Loucy (cell line): ENCODE data around the gene ROBO1.

Experiments
- H2AFZ ChIP-seq: fragments of 200-600 bp; sonication (generic); 2 replicates; pipeline ENCODE4 v1.6.0; 2016; ENCODE audit warnings: antibody characterized with exemption, mild to moderate bottlenecking, low read length, moderate library complexity
- H3F3A ChIP-seq: fragments of 200-600 bp; 2 replicates; pipeline ENCODE4 v1.6.0; 2016; ENCODE audit warnings: antibody characterized with exemption, low read depth, mild to moderate bottlenecking
- H3K27me3 ChIP-seq: fragments of 200-600 bp; sonication (generic); 2 replicates; pipeline ENCODE4 v1.6.1; 2014; ENCODE audit warnings: low read length, mild to moderate bottlenecking; ENCODE audit not compliant: insufficient read depth, poor library complexity, severe bottlenecking
- H3K36me3 ChIP-seq: fragments of 200-600 bp; sonication (generic); 2 replicates; pipeline ENCODE4 v1.6.1; 2016; ENCODE audit warnings: low read length; ENCODE audit not compliant: insufficient read depth
- H3K4me1 ChIP-seq: fragments of 200-600 bp; sonication (generic); 2 replicates; pipeline ENCODE4 v1.5.1; 2014; ENCODE audit warnings: low read length, mild to moderate bottlenecking; ENCODE audit not compliant: insufficient read depth, poor library complexity, severe bottlenecking
- H3K4me2 ChIP-seq: fragments of 200-600 bp; sonication (generic); 2 replicates; pipeline ENCODE4 v1.6.0; 2014; ENCODE audit warnings: antibody characterized with exemption, low read length, low read depth, mild to moderate bottlenecking; ENCODE audit not compliant: poor library complexity, severe bottlenecking
- H3K4me3 ChIP-seq: fragments of 200-600 bp; sonication (generic); 2 replicates; pipeline ENCODE4 v1.5.1; 2014; ENCODE audit warnings: low read length, mild to moderate bottlenecking, mixed read lengths; ENCODE audit not compliant: poor library complexity, severe bottlenecking
- H3K79me2 ChIP-seq: fragments of 200-600 bp; sonication (generic); 2 replicates; pipeline ENCODE4 v1.6.1; 2014; ENCODE audit warnings: low read length; ENCODE audit not compliant: insufficient read depth
- H3K9ac ChIP-seq: fragments of 200-600 bp; sonication (generic); 2 replicates; pipeline ENCODE4 v1.6.0; 2014; ENCODE audit warnings: mild to moderate bottlenecking, low read depth, low read length, moderate library complexity; ENCODE audit not compliant: poor library complexity, severe bottlenecking
- H3K9me2 ChIP-seq: fragments of 200-600 bp; sonication (generic); replicated peaks from 2 replicates; pipeline ENCODE4 v1.6.1; 2016; ENCODE audit warnings: low read depth, low read length, mixed read lengths
- H3K9me3 ChIP-seq: fragments of 200-600 bp; sonication (generic); 2 replicates; pipeline ENCODE4 v1.6.1; 2014; ENCODE audit warnings: mild to moderate bottlenecking, antibody characterized with exemption, low read length, low read depth; ENCODE audit not compliant: insufficient read depth
- H4K20me1 ChIP-seq: fragments of 200-600 bp; sonication (generic); 2 replicates; pipeline ENCODE4 v1.6.0; 2014; ENCODE audit warnings: antibody characterized with exemption, low read length, mild to moderate bottlenecking; ENCODE audit not compliant: insufficient read depth, poor library complexity, severe bottlenecking
- EZH2phosphoT487 ChIP-seq: fragments of 200-600 bp; IDR thresholded peaks from 2 replicates; pipeline ENCODE4 v1.6.1; 2018; ENCODE audit warnings: antibody characterized with exemption, mild to moderate bottlenecking, moderate library complexity, borderline replicate concordance
- TF ChIP-seq, protein P1 (sequence below): fragments of 200-600 bp; sonication (generic); conservative IDR thresholded peaks from 2 replicates; pipeline ENCODE4 v1.5.1; 2014; ENCODE audit warnings: mild to moderate bottlenecking, antibody characterized with exemption, low read length

ROBO1 gene

DNA sequence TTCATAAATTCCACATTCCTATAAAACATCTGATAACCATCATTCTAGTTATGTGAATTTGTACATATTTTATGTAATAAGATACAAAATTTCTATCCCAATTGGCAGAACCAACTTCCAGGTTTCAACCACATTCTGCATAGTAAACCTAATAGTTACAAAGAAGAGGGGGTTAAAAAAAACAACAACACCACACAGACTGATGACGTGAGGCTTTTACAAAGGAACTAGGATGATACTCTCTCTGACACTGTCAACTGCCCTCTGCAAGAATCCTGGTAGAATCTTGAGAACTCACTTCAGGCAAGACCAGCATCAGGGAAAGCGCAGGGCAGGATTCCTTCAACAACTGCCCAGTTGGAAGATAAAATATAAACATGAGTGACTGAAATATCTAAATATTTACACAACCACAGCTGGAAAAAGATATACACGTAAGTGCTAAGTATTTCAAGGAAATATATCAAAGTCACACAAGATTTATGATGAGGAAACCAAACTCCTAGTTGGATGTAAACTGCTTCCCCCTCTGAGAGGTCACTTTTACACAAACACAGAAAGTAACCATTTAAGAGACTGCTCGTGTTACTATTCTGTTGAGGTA lies 816.4 kb downstream of the ROBO1 start:
- H3K4me1 ChIP-seq: no peaks in the 10 kb centered on the region
- no peaks in the 10 kb centered on the region for H3K36me3 ChIP-seq
- no peak overlapping the region for H3K4me2 ChIP-seq
- no peaks in the 10 kb centered on the region for H3K9me3 ChIP-seq
- no peak overlapping the region for H3K4me3 ChIP-seq
- H3K9me2 ChIP-seq: no peaks in the 10 kb centered on the region
- H4K20me1 ChIP-seq: no peaks in the 10 kb centered on the region
- H3K9ac ChIP-seq: no peak overlapping the region
- H2AFZ ChIP-seq: no peak overlapping the region
- no peaks in the 10 kb centered on the region for H3K27me3 ChIP-seq
- no peaks in the 10 kb centered on the region for H3K79me2 ChIP-seq
- TF ChIP-seq, protein P1, sequence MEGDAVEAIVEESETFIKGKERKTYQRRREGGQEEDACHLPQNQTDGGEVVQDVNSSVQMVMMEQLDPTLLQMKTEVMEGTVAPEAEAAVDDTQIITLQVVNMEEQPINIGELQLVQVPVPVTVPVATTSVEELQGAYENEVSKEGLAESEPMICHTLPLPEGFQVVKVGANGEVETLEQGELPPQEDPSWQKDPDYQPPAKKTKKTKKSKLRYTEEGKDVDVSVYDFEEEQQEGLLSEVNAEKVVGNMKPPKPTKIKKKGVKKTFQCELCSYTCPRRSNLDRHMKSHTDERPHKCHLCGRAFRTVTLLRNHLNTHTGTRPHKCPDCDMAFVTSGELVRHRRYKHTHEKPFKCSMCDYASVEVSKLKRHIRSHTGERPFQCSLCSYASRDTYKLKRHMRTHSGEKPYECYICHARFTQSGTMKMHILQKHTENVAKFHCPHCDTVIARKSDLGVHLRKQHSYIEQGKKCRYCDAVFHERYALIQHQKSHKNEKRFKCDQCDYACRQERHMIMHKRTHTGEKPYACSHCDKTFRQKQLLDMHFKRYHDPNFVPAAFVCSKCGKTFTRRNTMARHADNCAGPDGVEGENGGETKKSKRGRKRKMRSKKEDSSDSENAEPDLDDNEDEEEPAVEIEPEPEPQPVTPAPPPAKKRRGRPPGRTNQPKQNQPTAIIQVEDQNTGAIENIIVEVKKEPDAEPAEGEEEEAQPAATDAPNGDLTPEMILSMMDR: no peak
- no peaks in the 10 kb centered on the region for H3F3A ChIP-seq

DNA sequence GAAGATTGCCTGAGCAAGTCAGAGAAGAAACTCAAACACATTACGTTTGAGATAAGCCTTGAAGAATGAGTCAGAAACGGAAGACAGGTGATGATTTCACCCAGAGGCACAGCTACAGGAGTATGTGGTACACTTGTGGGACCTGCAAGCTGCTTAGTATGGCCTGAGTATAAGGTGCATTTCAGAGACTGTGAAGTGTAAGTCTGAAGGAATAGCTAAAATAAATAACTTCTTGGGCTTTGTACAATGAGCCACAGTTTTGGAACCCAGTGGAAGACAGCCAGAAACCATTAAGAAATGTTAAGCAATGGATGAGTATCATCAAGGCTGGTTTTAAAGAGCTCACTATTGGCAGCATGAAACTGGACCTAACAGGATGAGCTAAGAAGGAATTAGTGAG lies 826.2 kb downstream of the ROBO1 start:
- Histone ChIP-seq H3K27me3 (no peaks in the 10 kb centered on the region), H3K9me3 (no peaks in the 10 kb centered on the region), H2AFZ (no peak overlapping the region), H3K4me3 (no peak overlapping the region), H3K4me2 (no peak overlapping the region), H3K4me1 (no peaks in the 10 kb centered on the region), H3K79me2 (no peaks in the 10 kb centered on the region), H3K36me3 (no peaks in the 10 kb centered on the region), H3K9ac (no peak overlapping the region), H4K20me1 (no peaks in the 10 kb centered on the region), H3F3A (no peaks in the 10 kb centered on the region), H3K9me2 (no peaks in the 10 kb centered on the region)
- no peak for TF ChIP-seq EZH2phosphoT487
- TF ChIP-seq, protein P1: no peak

DNA sequence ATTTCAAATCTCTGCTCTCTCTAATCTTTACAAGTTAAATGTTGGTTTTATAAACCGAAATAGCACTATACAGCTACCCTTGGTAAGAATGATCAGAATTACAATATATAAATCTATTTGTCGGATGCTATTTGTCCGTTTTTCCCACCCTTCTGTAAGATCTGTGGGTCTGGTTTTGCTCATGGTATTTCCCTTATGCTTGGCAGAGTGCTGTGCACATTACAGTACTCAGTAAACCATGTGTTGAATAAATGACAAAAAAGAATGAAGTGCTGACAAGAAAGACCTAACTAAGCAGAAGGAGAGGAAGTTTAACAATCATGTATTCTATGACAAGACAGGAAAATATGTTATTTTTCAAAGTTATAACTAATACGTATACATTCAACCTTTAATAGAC lies 827.2 kb downstream of the ROBO1 start:
- Histone ChIP-seq H2AFZ (no peak overlapping the region), H3K27me3 (no peaks in the 10 kb centered on the region), H3K9ac (no peak overlapping the region), H3K9me2 (no peaks in the 10 kb centered on the region), H3K79me2 (no peaks in the 10 kb centered on the region), H3K4me3 (no peak overlapping the region), H3K9me3 (no peaks in the 10 kb centered on the region), H3K4me2 (no peak overlapping the region), H3F3A (no peaks in the 10 kb centered on the region), H4K20me1 (no peaks in the 10 kb centered on the region), H3K4me1 (no peaks in the 10 kb centered on the region), H3K36me3 (no peaks in the 10 kb centered on the region)
- TF ChIP-seq EZH2phosphoT487: no peak
- TF ChIP-seq, protein P1: no peak
